HEK293 (cell line): Measurements from ENCODE around the gene WNK4.

Source experiments
- CTCF ChIA-PET: fragments of 350-600 bp; formaldehyde crosslinking; extraction: SDS; loops from one replicate; lab custom pipeline; 2021; ENCODE audit warnings: antibody characterized with exemption; lab: Yijun Ruan, JAX
- POLR2A ChIA-PET: fragments of 300-600 bp; formaldehyde crosslinking; extraction: SDS; loops from one replicate; lab custom pipeline; 2020; ENCODE audit warnings: antibody characterized with exemption, inconsistent platforms; lab: Yijun Ruan, JAX
- H3K27ac ChIP-seq: fragments of 200-500 bp; sonication (Bioruptor generic); 2 replicates; pipeline ENCODE4 v1.5.1; 2014; ENCODE audit warnings: low read depth, low read length, control low read depth, inconsistent platforms; ENCODE audit errors: extremely low read depth
- H3K36me3 ChIP-seq, 2 experiments: fragments of 200-500 bp in 1 of 2; sonication (Bioruptor generic) in 1 of 2; 1 replicate in 1 of 2; 2 replicates in 1 of 2; pipeline ENCODE4 v1.5.1; 2014 to 2017; ENCODE audit warnings: inconsistent platforms in 2 of 2, low read length in 2 of 2; ENCODE audit not compliant: control insufficient read depth in 2 of 2, insufficient read depth in 1 of 2
- H3K4me1 ChIP-seq: fragments of 200-500 bp; sonication (Bioruptor generic); 2 replicates; pipeline ENCODE4 v1.5.1; 2014; ENCODE audit warnings: mild to moderate bottlenecking, low read length, inconsistent platforms; ENCODE audit not compliant: control insufficient read depth, insufficient read depth
- H3K4me3 ChIP-seq: 2 replicates; pipeline ENCODE4 v1.5.1; 2011; ENCODE audit warnings: low read depth, mild to moderate bottlenecking, control low read depth, low read length, moderate library complexity
- H3K9me3 ChIP-seq: fragments of 200-500 bp; sonication (Bioruptor generic); 2 replicates; pipeline ENCODE4 v1.5.1; 2014; ENCODE audit warnings: low read depth, low read length, inconsistent platforms; ENCODE audit not compliant: control insufficient read depth, insufficient read depth
- GLIS1 ChIP-seq: fragments of 450-650 bp; formaldehyde crosslinking; IDR thresholded peaks from 2 replicates; pipeline ENCODE4 v1.5.1; 2016; ENCODE audit warnings: missing biosample characterization, missing genetic modification characterization
- PRDM6 ChIP-seq: fragments of 450-650 bp; formaldehyde crosslinking; IDR thresholded peaks from 2 replicates; pipeline ENCODE4 v1.5.1; 2017; ENCODE audit warnings: missing biosample characterization, missing genetic modification characterization
- SETDB1 ChIP-seq: IDR thresholded peaks from one replicate; pipeline ENCODE4 v1.6.1; 2017; ENCODE audit warnings: mild to moderate bottlenecking, low read length, moderate library complexity, mixed read lengths; ENCODE audit not compliant: insufficient read length
- SP2 ChIP-seq: fragments of 450-650 bp; formaldehyde crosslinking; IDR thresholded peaks from 2 replicates; pipeline ENCODE4 v1.5.1; 2016; ENCODE audit warnings: missing biosample characterization, missing genetic modification characterization
- TRIM28 ChIP-seq: IDR thresholded peaks from 2 replicates; pipeline ENCODE4 v1.6.1; 2011; ENCODE audit warnings: low read length, control low read depth, borderline replicate concordance
- ZFHX2 ChIP-seq: fragments of 450-650 bp; formaldehyde crosslinking; conservative IDR thresholded peaks from 2 replicates; pipeline ENCODE4 v1.5.1; 2016; ENCODE audit warnings: missing biosample characterization, missing genetic modification characterization
- ZFP69B ChIP-seq: fragments of 450-650 bp; formaldehyde crosslinking; IDR thresholded peaks from 2 replicates; pipeline ENCODE4 v1.5.1; 2016; ENCODE audit warnings: missing biosample characterization, missing genetic modification characterization
- ZNF140 ChIP-seq: fragments of 450-650 bp; formaldehyde crosslinking; IDR thresholded peaks from 2 replicates; pipeline ENCODE4 v1.5.1; 2016; ENCODE audit warnings: missing biosample characterization, missing genetic modification characterization
- ZNF174 ChIP-seq: fragments of 450-650 bp; formaldehyde crosslinking; IDR thresholded peaks from 2 replicates; pipeline ENCODE4 v1.5.0; 2017; ENCODE audit warnings: missing biosample characterization, mild to moderate bottlenecking, missing genetic modification characterization
- ZNF175 ChIP-seq: fragments of 450-650 bp; formaldehyde crosslinking; IDR thresholded peaks from 2 replicates; pipeline ENCODE4 v1.5.1; 2016; ENCODE audit warnings: missing biosample characterization, missing genetic modification characterization
- ZNF184 ChIP-seq: fragments of 450-650 bp; IDR thresholded peaks from 2 replicates; pipeline ENCODE4 v1.5.1; 2018; ENCODE audit warnings: missing biosample characterization, mild to moderate bottlenecking, missing genetic modification characterization
- ZNF214 ChIP-seq: fragments of 450-650 bp; formaldehyde crosslinking; IDR thresholded peaks from 2 replicates; pipeline ENCODE4 v1.5.1; 2017; ENCODE audit warnings: missing biosample characterization, mild to moderate bottlenecking, missing genetic modification characterization, borderline replicate concordance
- ZNF280C ChIP-seq: fragments of 450-650 bp; formaldehyde crosslinking; IDR thresholded peaks from 2 replicates; pipeline ENCODE4 v1.5.1; 2016; ENCODE audit warnings: missing biosample characterization, missing genetic modification characterization
- ZNF292 ChIP-seq: fragments of 450-650 bp; formaldehyde crosslinking; IDR thresholded peaks from 2 replicates; pipeline ENCODE4 v1.5.1; 2016; ENCODE audit warnings: low read depth, missing biosample characterization, missing genetic modification characterization, borderline replicate concordance
- ZNF394 ChIP-seq: fragments of 450-650 bp; formaldehyde crosslinking; IDR thresholded peaks from 2 replicates; pipeline ENCODE4 v1.5.1; 2016; ENCODE audit warnings: missing biosample characterization, missing genetic modification characterization, mild to moderate bottlenecking, moderate library complexity, borderline replicate concordance
- ZNF585B ChIP-seq: fragments of 450-650 bp; formaldehyde crosslinking; IDR thresholded peaks from 2 replicates; pipeline ENCODE4 v1.5.1; 2016; ENCODE audit warnings: missing biosample characterization, missing genetic modification characterization
- ZNF768 ChIP-seq: fragments of 450-650 bp; formaldehyde crosslinking; IDR thresholded peaks from 2 replicates; pipeline ENCODE4 v1.5.1; 2018; ENCODE audit warnings: missing biosample characterization, mild to moderate bottlenecking, missing genetic modification characterization
- ZSCAN23 ChIP-seq: fragments of 450-650 bp; formaldehyde crosslinking; IDR thresholded peaks from 2 replicates; pipeline ENCODE4 v1.5.1; 2016; ENCODE audit warnings: missing biosample characterization, missing genetic modification characterization
- TF ChIP-seq, protein P1 (sequence below): fragments of 450-650 bp; formaldehyde crosslinking; conservative IDR thresholded peaks from 2 replicates; pipeline ENCODE4 v1.5.1; 2016; ENCODE audit warnings: low read depth, missing biosample characterization, missing genetic modification characterization
- TF ChIP-seq, protein P2 (sequence below): fragments of 450-650 bp; formaldehyde crosslinking; IDR thresholded peaks from 2 replicates; pipeline ENCODE4 v1.5.1; 2016; ENCODE audit warnings: missing biosample characterization, missing genetic modification characterization
- TF ChIP-seq, protein P3 (sequence below): fragments of 450-650 bp; formaldehyde crosslinking; IDR thresholded peaks from 2 replicates; pipeline ENCODE4 v1.5.1; 2016; ENCODE audit warnings: missing biosample characterization, missing genetic modification characterization
- TF ChIP-seq, protein P4 (sequence below): IDR thresholded peaks from 2 replicates; pipeline ENCODE4 v1.6.1; 2011; ENCODE audit warnings: mild to moderate bottlenecking, low read depth, low read length, borderline replicate concordance
- TF ChIP-seq, protein P5 (sequence below): fragments of 450-650 bp; formaldehyde crosslinking; IDR thresholded peaks from 2 replicates; pipeline ENCODE4 v1.5.1; 2017; ENCODE audit warnings: missing biosample characterization, missing genetic modification characterization

WNK4 gene

DNA sequence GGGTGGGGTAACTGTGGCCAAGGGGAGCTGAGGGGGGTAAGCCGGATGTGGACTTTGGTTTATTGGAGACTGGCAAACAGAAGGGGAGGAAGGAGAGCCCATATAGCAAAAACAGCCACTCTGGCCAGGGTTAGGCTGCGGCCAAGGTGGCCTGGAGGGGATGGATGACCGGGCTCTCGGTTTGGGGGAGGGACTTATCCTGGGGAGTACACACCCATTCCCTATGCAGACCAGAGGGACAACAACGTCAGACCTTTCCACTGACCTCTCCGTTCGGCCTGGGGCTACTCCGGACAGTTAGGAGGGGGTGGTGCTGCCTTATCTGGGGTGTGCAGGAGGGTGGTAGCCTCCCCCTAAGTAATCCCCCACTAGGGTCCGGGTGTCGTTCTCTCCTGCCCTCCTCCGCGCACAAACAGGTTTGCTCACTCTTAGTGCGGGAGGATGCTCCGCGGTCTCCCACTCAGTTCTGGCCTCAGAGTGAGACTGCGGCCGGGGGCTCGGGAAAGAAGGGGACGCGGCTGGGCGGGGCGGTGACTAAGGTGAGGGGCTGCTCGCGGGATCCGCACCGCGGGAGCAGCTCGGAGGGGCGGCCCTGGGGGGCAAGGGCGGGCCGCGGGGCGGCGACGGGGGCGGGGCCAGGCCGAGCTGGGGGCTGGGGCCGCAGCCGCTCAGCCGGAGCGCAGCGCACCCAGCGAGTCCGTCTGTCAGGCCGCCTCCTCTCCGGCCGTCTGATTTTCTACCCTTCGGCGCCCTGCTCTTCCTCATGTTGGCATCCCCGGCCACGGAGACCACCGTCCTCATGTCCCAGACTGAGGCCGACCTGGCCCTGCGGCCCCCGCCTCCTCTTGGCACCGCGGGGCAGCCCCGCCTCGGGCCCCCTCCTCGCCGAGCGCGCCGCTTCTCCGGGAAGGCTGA is at the start of gene WNK4:
Gene WNK4, plus strand, starts transcription at position 675 of the 915 bp plus-strand sequence. Its CDS starts 89 bp downstream, at position 764.
- peaks cover 28 to 58% of the 10 kb centered on the region in 2 experiments for H3K36me3 ChIP-seq
- CTCF ChIA-PET, result interaction anchor here (0.6 to 3.6 kb wide), 7 partner anchors 8 to 502 kb away, joined by 3 to 16 read pairs (median 3); partner anchors contain the start of gene VPS25
- peak within 1 kb of the TSS; percentile 45 for H3K4me3 ChIP-seq

DNA sequence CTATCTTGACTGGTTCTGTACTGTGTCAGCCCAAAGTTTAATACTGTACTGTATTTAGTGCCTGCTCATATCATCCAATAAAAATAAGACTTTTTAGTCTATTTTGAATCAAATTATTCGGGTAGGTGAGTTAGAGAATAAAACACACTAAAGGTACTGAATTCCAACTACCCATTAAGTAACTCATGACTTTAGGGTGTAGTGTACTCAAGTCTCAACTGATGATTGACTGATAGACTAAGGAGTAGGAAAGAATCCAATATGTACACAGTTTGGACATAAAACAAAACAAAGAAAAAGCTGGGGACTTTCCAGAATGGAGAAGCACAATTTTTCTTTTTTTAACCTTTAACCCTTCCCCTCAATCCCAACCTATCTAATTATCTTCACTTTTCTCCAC is 39.7 kb upstream of the WNK4 start:
- Histone ChIP-seq H3K9me3 (no peaks in the 10 kb centered on the region), H3K27ac (no peak overlapping the region), H3K36me3 (peaks cover 0 to 4% of the 10 kb centered on the region in 2 experiments; a peak in 1 of 3 replicates), H3K4me1 (peaks cover 7% of the 10 kb centered on the region), H3K4me3 (no peak overlapping the region)
- ChIA-PET CTCF (no interaction called here), POLR2A (no interaction called here)
- TF ChIP-seq PRDM6 (tag by site-specific recombination), result no peak
- TF ChIP-seq ZFHX2 (tag by site-specific recombination), result no peak
- no peak for TF ChIP-seq ZNF280C (tag by site-specific recombination)
- TF ChIP-seq, protein P1, sequence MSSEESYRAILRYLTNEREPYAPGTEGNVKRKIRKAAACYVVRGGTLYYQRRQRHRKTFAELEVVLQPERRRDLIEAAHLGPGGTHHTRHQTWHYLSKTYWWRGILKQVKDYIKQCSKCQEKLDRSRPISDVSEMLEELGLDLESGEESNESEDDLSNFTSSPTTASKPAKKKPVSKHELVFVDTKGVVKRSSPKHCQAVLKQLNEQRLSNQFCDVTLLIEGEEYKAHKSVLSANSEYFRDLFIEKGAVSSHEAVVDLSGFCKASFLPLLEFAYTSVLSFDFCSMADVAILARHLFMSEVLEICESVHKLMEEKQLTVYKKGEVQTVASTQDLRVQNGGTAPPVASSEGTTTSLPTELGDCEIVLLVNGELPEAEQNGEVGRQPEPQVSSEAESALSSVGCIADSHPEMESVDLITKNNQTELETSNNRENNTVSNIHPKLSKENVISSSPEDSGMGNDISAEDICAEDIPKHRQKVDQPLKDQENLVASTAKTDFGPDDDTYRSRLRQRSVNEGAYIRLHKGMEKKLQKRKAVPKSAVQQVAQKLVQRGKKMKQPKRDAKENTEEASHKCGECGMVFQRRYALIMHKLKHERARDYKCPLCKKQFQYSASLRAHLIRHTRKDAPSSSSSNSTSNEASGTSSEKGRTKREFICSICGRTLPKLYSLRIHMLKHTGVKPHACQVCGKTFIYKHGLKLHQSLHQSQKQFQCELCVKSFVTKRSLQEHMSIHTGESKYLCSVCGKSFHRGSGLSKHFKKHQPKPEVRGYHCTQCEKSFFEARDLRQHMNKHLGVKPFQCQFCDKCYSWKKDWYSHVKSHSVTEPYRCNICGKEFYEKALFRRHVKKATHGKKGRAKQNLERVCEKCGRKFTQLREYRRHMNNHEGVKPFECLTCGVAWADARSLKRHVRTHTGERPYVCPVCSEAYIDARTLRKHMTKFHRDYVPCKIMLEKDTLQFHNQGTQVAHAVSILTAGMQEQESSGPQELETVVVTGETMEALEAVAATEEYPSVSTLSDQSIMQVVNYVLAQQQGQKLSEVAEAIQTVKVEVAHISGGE (tag by site-specific recombination), result no peak
- TF ChIP-seq ZNF768 (tag by site-specific recombination), result no peak
- no peak for TF ChIP-seq ZNF175 (tag by site-specific recombination)
- TF ChIP-seq ZNF140 (tag by site-specific recombination), result no peak
- no peak for TF ChIP-seq ZFP69B (tag by site-specific recombination)
- TF ChIP-seq, protein P2, sequence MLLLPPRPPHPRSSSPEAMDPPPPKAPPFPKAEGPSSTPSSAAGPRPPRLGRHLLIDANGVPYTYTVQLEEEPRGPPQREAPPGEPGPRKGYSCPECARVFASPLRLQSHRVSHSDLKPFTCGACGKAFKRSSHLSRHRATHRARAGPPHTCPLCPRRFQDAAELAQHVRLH, result no peak
- no peak for TF ChIP-seq ZNF292 (tag by site-specific recombination)
- TF ChIP-seq ZNF585B (tag by site-specific recombination), result no peak
- no peak for TF ChIP-seq TRIM28
- TF ChIP-seq ZNF394 (tag by site-specific recombination), result no peak
- TF ChIP-seq ZSCAN23 (tag by site-specific recombination), result no peak

More for the DNA sequence above, at the start of gene WNK4:
- Histone ChIP-seq H3K4me1 (peaks cover 5% of the 10 kb centered on the region; the same call in 1 of the 2 replicates), H3K27ac (peak within 1 kb of the TSS; percentile 11; the same call in 1 of the 2 replicates), H3K9me3 (no peaks in the 10 kb centered on the region)
- POLR2A ChIA-PET, result interaction anchor here (0.9 to 2.6 kb wide), 8 partner anchors 12 to 213 kb away, joined by 3 to 13 read pairs (median 4); partner anchors contain the start of genes BECN1, CNTD1, COA3 and RETREG3
- no peak for TF ChIP-seq SETDB1
- 0 out of 2 replicates have a peak, but pooled peaks have one; percentile 17 for TF ChIP-seq SP2 (tag by site-specific recombination)
- 0 out of 2 replicates have a peak, but pooled peaks have one; percentile 24 for TF ChIP-seq GLIS1 (tag by site-specific recombination)
- no peak for TF ChIP-seq ZNF184 (tag by site-specific recombination)
- TF ChIP-seq, protein P3, sequence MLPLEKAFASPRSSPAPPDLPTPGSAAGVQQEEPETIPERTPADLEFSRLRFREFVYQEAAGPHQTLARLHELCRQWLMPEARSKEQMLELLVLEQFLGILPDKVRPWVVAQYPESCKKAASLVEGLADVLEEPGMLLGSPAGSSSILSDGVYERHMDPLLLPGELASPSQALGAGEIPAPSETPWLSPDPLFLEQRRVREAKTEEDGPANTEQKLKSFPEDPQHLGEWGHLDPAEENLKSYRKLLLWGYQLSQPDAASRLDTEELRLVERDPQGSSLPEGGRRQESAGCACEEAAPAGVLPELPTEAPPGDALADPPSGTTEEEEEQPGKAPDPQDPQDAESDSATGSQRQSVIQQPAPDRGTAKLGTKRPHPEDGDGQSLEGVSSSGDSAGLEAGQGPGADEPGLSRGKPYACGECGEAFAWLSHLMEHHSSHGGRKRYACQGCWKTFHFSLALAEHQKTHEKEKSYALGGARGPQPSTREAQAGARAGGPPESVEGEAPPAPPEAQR (tag by site-specific recombination), result no peak
- TF ChIP-seq, protein P4, sequence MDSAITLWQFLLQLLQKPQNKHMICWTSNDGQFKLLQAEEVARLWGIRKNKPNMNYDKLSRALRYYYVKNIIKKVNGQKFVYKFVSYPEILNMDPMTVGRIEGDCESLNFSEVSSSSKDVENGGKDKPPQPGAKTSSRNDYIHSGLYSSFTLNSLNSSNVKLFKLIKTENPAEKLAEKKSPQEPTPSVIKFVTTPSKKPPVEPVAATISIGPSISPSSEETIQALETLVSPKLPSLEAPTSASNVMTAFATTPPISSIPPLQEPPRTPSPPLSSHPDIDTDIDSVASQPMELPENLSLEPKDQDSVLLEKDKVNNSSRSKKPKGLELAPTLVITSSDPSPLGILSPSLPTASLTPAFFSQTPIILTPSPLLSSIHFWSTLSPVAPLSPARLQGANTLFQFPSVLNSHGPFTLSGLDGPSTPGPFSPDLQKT, result no peak
- TF ChIP-seq ZNF174 (tag by site-specific recombination), result no peak
- TF ChIP-seq ZNF214 (tag by site-specific recombination), result no peak
- TF ChIP-seq, protein P5, sequence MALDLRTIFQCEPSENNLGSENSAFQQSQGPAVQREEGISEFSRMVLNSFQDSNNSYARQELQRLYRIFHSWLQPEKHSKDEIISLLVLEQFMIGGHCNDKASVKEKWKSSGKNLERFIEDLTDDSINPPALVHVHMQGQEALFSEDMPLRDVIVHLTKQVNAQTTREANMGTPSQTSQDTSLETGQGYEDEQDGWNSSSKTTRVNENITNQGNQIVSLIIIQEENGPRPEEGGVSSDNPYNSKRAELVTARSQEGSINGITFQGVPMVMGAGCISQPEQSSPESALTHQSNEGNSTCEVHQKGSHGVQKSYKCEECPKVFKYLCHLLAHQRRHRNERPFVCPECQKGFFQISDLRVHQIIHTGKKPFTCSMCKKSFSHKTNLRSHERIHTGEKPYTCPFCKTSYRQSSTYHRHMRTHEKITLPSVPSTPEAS (tag by site-specific recombination), result no peak
